Stimulated activated CD8-positive, alpha-beta memory T cell treated with anti-CD3 and anti-CD28 coated beads, Interleukin-15, amount 100 ng/mL, for 4 hours (primary cell): ENCODE results near the gene GPR84.
"Not testable (repeated sequence)": the region's sequence is repeated elsewhere in the genome, so short reads cannot be mapped to it uniquely, and the experiment has no call there.

Experiments used
- DNase-seq, 2 donors: peaks; one replicate each; pipeline ENCODE4 v3.0.0-alpha.2; 2020; ENCODE audit warnings: low read depth in 2 of 2

GPR84 gene

DNA sequence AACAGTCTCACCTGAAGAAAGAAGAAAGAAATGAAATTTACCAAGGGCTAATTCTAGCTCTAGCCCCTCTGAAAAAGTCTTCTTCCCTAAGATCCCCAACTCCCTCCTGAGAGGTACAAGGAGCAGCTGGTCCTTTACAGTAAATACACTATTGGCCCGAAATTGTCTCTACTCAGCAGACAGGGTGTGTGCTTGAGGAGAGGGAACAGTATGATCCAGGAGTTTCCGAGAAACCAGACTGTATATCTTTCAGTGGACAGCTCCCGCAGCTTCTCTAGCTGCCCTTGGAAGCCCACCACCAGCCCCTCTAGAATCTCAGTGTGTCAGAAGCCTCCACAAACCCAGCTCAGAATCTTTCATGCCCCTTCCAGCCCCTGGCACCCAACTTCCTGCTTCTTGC is 8.1 kb downstream of the GPR84 start:
- no peak for DNase-seq

GRCh38 chr12:54355104-54355815 is 9.0 kb downstream of the GPR84 start:
- DNase-seq = no peak

GRCh38 chr12:54354271-54354670 is 10.0 kb downstream of the GPR84 start:
- not testable (repeated sequence) for DNase-seq

DNA sequence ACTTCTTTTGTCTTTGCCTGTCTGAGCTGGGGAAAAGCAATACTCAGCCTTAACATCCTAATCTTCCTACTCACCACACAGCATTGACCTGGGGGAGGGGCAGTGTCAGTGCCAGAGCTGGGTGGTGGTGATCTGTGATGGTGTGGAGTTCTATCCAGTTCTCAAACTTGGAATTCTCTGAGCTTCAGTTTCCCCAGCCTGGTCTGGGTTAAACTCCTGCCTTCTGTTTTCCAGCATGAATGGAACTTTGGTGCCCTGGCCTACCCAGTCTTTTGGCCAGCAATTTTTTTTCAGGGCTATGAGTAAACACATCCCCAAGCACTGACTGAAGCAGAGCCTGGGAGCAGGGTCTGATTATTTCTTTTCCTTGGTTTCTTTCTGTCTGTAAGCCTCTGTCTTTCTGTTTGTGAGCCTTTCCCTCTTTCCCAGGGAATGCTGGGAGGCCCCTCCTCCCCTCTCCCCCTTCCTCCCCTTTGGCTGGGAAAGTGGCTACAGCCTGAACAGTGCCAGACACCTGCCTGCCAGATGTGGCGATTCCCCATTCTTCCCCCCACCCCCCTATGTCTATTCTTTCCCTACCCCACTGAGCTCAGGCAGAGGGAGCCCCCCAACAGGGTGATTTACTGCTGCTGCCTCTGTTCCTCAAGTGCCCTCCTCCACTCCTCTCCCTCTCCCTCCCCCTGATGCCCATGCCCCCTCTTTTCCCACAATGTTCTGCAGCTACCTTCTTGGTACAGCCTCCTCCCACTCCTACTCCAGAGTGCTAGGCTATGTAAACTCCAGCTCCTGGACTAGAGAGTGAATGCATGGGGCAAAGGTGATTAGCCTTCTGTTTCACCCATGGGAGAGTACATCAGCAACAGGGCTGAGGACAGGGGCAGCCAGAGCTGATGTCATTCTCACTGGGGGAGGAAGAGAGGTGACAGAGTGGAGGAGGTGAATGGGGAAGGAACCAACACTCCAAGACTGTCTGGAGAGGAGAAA is 11.1 kb downstream of the GPR84 start:
- DNase-seq = no peak

DNA sequence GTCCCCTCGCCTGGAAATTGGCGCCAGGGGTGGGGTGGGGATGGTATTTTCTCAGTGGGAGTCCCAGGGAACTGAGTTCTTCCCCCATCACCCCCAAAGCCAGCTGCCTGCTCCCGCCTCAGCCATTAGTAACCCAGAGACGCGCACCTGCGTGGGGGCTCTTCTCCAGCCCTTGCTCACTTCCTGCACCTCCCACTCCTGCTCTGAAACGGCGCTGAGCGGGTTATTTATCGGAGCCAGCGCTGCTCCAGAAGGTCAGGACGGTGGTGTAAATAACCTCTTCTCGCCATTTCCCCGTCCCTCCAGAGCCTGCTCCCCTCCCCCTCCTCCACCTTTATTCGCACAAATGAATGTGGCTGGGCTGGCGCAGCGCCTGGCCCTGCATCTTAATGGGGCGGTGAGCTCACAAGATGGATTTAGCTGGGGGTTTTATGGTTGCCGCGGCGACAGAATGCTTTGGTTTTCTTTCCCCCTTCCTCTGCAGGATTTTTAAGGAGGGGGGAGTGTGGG is 12.2 kb downstream of the GPR84 start:
- no peak for DNase-seq

GRCh38 chr12:54351341-54351740 is 12.9 kb downstream of the GPR84 start:
- DNase-seq = no peak

- DNase-seq = no peak
Measured at GRCh38 chr12:54350743-54351142, 13.5 kb downstream of the GPR84 start.

- no peak for DNase-seq
Measured at GRCh38 chr12:54349679-54350078, 14.6 kb downstream of the GPR84 start.

GRCh38 chr12:54349036-54349435 is 15.2 kb downstream of the GPR84 start:
- no peak for DNase-seq

DNA sequence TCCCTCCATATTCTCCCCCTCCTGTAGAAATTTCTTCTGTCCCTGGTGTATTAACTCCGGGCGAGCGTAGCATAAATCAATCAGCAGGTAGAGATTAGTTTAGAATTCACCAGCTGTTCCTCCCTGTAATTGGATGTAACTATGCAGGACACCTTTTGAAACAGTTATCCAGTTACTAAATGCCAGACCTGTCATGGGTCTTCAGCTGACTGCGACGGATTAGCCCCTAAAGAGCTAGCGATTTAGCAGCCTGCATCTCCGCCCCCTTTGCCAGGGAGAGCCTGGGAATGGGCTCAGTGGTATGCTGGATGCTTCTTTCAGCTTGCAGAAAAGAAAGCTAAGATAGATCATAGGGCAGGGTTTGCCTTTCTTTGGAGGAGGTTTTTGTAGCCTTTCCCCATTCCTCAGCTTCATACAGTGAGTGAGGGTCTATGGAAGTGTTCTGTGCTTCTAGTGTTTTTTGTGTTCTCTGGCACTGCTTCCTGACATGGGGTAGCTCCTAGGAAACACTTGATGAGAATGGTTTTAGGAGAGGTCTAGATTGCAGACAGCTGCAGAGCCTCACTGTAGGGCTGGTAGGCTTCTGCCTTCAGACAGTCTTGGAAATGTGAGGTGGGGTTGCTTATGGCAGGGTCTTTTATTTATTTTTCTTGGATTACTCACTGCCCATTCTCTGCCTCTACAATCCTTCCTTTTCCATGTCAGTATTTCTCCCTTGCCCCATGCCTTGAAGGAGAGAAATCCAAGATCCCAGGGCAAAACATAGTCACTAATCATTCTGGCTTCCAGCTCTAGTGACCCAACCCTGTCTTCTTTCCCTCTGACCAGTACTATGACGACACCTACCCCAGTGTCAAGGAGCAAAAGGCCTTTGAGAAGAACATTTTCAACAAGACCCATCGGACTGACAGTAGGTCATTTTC is 22.6 kb downstream of the GPR84 start:
- DNase-seq = no peak

GRCh38 chr12:54340846-54341245 is 23.4 kb downstream of the GPR84 start:
- DNase-seq = no peak

DNA sequence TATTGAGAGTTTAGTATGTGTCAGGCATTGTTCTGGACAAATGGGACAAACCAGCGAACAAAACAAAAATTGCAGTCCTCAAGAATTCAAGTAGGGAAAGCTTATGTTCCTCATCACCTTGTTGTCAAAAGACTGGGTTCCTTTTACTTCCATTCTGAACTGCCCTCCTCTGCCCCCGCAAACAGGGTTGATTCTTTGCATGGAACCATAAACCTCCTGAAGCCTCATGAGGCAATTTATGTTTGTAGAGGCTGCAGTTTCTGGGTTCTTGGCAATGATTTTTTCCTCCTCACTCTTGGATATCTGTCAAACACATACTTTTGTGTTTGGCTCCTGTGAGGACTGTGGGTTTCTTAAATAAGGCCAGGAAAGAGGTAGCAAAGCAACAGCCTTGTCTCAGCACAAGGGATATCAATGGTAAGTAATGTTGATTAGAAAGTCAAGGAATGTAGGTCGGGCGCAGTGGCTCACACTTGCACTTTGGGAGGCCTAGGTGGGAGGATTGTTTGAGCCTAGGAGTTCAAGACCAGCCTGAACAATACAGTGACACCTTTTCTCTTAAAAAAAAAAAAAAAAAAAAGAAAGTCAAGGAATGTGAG is 25.5 kb downstream of the GPR84 start:
- DNase-seq = no peak

GRCh38 chr12:54337854-54338650 is 26.2 kb downstream of the GPR84 start:
- no peak for DNase-seq

DNA sequence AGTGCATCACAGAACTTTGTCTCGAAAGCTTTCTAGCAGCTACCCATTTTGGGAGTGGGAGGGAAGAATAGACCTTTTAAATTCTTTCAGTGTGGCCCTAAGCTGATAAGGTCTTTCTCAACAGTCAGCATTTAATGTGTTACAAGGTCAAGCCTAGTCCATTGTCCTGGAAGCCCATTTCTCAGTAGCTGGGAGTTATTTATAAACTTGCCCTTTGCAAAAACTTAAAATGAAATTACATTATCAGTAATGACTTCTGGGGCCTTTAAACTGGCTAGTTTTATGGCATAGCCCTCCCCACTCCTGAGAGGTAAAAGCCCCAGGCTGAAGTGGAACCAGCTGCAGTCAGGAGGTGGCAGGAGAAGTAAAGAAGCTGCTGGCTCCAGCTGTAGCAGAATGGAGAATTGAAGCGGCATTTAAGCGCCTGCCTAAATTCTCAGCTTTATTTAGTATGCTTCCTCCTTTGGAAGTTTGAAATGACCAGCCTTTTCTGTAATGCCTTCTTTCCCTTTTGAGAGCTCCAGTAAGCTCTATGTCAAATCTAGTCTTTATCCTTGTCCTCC is 26.9 kb downstream of the GPR84 start:
- no peak for DNase-seq

- no peak for DNase-seq
Measured at GRCh38 chr12:54333420-54334034, 30.8 kb downstream of the GPR84 start.

DNA sequence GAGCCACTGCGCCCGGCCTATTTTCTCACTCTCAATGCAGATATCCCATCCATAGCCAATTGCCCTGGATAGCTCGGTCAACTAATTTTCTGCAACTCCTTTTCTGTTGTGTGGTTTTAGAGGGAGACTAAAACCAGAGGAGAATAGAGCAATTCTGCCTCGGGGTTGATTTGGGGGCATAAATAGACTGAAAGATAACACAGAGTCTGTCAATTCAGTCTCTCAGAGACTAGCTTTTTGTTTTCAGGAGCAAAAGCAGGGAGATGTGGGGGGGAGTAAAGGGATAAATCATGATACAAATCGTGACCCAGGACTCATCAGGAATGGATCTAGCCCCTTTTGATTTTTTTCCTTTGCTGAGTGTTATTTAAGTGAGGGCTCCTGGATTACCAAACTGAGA is 32.8 kb downstream of the GPR84 start:
- no peak for DNase-seq

DNA sequence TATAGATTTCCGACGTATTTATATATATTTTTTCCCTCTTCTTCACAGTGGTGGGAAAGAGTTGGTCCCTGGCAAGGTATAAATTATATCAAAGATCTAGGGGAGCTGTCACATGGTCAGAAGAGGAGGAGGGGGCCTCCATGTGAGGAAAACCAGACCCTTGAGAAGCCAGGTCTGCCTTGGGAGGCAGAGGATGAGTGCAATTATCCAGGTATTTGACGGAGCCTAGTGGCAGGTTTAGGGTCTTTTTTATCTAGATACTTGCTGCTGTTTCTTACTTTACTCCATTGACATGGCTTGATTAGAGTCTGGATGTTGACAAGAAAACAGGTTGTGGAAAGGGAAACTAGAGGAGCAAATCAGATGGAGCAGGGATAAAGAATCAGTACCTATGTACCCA is 33.8 kb downstream of the GPR84 start:
- DNase-seq = no peak

DNA sequence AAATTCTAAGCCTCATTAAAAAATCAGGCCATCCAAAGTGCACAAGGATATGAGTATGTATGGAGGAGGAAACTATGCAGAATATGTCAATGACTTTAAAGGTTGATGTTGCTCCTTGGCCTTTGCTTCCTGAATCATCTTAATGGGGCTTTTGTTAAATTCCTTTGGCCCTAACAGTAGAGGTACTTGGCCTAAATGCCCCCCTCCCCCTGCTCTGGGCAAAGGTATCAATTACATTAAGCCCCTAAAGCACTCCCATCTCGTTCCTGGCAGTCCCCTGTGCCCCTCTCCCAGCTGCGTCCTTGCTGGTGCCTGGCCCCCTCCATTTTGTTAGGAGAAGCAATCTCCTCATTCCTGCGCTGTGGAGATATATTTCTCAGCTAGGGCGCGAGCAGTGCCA is 34.5 kb downstream of the GPR84 start:
- no peak for DNase-seq

- DNase-seq = no peak
Measured at GRCh38 chr12:54328595-54329337, 35.5 kb downstream of the GPR84 start.
